HG03342 (cell line): ENCODE results near the gene UAP1L1.
"Not testable (repeated sequence)": the region's sequence is repeated elsewhere in the genome, so short reads cannot be mapped to it uniquely, and the experiment has no call there.

Source experiments
- ATAC-seq: cut with Tn5 transposase; IDR thresholded peaks from one replicate; pipeline ENCODE4 v1.9.1; 2021; ENCODE audit warnings: mild to moderate bottlenecking, moderate library complexity; ENCODE audit not compliant: unreplicated experiment

The UAP1L1 gene, protein sequence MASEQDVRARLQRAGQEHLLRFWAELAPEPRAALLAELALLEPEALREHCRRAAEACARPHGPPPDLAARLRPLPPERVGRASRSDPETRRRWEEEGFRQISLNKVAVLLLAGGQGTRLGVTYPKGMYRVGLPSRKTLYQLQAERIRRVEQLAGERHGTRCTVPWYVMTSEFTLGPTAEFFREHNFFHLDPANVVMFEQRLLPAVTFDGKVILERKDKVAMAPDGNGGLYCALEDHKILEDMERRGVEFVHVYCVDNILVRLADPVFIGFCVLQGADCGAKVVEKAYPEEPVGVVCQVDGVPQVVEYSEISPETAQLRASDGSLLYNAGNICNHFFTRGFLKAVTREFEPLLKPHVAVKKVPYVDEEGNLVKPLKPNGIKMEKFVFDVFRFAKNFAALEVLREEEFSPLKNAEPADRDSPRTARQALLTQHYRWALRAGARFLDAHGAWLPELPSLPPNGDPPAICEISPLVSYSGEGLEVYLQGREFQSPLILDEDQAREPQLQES

DNA sequence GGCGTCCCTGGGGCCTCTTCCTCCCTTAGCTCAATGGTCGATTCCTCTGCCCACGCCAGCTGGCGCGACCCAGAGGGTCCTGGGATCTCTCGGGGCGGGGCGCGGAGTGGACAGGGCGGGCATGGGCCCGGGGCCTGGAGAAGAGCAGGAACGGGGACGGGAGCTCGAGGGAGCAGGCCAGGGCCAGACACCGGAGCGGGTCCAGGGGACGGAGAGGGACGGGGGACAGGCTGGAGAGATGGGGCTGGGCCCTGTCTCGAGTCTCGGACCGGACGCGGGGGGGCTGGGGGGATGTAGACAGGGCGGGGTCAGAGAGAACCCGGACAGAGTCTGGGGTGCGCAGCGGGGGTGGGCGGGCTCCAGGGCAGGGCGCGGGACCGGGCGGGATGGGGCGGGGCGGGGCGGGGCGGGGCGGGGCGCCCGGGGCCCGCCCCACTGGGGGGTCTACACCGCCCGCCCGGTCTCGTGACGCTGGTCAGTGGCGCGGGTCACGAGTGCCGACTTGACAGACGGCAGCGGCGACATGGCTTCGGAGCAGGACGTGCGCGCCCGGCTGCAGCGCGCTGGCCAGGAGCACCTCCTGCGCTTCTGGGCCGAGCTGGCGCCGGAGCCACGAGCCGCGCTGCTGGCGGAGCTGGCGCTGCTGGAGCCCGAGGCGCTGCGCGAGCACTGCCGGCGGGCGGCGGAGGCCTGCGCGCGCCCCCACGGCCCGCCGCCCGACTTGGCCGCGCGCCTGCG lies at the start of gene UAP1L1:
TSS of gene UAP1L1 (plus strand) at position 508 of the 738 bp plus-strand sequence. CDS start at position 524, 16 bp downstream.
- ATAC-seq: peak; percentile 45

DNA sequence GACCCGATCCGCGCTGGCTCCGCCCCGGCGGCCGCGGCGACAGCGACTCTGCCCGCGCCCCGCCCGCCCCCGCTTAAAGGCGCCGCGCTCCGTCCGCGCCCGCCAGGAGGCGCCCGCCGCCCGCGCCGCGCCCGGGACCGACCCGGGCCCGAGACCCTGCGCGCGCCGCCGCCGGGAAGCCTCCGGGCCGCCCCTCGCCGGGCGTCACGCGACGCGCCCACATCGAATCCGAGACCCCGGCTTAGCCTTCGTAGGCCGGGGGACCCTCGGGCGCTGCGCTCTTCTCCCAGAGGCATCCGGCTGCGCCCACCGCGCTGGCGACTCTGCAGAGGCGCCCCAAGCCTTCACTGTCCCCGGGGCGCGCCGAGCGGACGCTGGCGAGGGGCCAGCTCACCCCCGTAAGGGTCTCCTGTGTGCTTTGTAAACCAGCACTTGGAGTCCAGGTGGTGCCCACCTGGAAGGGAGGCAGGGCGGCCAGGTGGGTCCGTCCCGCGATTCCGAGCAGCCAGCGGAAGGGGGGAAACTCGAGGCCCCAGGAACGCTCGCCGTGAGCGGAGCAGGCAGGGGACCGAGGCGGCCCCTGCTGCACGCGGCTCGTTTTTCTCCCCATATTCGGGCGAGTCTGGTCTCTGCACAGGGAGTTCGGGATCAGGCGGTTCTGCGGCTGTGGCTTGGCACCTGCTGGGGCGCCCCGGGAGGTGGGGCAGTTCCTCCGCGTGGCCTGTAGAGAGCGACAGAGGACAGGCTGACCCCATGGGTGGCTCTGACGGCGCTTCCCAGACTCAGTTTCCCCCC lies 48.9 kb upstream of the UAP1L1 start:
- ATAC-seq: peak; percentile 48

DNA sequence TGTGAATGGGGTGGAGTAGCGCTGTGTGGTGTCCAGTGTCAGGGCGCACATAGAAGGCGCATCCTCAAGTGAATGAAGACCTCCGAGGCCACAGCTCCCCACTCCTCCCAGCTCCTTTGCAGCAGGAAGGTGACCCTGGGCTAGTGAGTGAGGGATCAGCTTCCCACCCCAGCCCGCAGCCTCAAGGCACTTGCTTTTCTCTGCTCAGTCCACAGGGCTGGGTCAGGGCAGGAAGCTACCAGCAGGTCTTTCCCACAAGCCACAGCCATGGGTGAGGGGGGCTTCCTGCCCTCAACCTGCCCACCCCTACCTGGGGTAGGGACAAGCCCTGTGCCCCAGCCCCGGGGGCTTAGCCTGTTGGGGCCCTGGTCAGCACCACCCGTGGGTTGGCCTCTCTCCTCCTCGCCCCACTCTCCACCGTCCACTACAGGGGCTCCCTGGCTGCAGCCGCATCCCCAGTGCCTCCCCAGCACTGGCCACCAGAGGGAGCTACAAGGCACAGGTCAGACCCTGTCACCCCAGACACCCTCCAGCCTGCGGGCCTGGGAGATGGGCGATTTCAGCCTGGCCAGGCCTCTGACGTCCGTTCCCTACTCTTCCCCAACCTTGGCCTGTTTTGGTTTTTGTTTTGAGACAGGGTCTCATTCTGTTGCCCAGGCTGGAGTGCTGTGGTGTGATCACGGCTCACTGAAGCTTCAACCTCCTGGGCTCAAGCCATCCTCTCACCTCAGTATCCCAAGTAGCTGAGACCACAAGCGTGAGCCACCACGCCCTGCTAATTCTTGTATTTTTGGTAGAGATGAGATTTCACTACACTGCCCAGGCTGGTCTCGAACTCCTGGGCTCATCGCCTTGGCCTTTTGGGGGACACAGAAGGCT lies 48.0 kb upstream of the UAP1L1 start:
- ATAC-seq: no peak

DNA sequence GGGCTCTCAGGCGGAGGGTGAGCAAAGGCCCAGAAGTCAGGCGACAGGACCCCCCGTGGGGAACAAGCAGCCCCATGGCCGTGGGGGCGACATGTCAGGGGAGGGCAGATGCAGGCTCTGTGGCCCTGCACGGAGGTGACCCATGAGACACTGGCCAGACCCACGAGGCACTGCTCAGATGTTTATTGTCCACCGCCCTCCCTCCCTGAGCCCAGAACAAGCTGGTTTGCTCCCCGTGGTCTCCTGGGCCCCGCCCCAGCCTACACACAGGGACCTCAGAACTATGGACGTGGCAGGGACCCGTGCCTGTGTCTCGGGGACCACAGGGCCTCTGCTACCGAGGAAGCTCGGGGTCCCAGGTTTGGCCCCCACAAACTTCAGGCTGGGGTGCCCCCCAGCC lies 47.3 kb upstream of the UAP1L1 start:
- no peak for ATAC-seq

DNA sequence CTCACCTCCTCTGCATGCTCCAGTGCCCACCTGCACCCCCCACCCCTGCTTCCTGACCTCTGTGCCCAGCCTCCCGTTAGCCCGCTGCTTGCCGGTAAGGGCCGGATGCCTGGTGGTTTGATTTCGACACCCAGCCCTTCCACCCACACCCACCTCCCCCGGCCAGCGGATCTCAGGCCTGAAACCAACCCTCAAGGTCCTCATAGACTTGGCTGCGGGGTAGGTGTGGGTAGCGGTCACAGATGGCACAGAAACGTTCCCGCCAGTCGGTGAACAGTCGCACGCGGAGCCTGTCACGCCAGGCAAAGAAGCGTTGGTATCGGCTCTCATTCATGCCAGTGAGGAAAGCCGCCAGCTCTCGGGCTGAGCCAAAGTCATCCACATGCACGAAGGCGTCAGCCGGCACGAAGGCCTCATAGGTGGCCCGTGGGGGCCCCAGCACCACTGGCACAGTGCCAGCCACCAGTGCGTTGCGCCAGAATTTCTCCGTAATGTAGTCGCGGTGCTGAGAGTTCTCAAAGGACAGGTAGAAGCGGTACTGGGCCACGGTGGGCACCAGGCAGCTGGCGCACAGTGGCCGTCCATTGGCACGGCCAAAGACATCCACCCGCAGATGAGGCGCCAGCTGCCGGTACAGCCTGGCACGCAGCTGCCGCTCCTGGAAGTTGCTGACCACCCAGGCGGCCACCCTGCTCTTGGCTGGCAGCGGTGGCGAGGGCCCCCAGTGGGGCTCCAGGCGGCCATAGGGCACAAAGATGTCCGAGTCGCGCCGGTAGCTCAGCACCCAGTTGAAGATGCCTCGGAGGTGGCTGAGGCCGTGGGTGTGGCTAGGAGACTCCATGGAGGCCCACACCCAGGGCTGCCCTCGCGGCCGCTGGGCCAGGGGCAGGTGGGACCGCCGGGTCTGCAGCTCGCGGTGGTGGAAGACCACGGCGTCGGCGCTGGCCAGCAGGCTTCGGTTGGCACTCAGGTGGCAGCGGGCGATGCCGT lies 46.5 kb upstream of the UAP1L1 start:
- ATAC-seq: no peak

DNA sequence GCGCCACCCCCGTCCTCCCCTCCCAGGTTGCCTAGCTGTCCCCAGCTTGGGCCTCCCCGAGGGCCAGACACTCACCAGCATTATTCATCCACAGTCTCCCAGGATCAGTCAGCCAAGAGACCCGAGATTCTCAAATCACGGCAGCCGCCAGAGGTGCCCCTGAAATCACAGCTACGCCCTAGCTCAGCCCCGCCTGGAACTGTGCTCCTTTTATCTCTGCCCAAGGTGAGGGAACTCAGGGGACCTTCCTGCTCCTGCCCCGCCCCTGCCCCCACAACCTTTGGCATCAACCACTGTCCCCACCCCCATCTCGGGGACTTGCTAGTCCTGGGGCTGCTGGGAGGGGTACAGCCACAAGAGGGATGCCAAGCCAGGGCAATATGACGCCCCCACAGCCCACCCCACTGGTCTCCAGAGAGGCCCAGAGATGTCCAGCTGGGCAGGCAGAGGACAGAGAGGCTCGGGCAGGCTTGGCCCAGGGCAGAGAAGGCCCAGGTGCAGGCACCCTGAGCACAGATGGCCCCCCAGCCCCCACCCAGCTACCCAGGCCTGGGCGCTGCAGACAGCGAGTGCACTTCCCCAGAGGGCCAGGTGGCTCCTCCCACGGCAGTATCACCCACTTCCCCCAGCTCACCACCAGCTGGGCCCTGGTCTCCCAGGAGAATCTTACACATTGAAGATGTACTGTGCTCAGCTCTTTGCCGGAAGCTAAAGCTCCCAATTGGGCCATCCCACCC lies 45.2 kb upstream of the UAP1L1 start, which contains the start of gene FUT7:
TSS of gene FUT7 (minus strand) at position 185 of the 737 bp plus-strand sequence. CDS start at position 88, 97 bp downstream.
- ATAC-seq: no peak

DNA sequence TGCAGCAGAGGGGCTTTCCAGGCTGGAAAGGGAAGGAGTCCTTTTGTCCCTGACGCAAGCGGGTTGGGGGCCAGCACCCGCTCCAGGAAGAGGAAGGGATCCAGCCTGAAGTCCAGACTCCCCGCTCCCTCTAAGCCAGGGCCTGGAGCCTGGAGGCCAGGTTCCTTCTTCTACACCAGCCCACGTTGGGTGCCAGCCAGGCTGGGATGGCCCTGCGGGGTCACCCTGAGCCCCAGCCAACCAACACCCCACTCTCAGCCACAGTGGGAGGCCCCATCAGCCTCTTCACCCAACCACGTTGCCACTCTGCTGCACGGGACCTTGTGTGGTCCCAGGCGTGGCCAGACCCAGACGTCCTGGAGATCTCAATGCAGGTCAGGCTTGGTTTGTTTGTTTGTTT lies 44.5 kb upstream of the UAP1L1 start:
- no peak for ATAC-seq

DNA sequence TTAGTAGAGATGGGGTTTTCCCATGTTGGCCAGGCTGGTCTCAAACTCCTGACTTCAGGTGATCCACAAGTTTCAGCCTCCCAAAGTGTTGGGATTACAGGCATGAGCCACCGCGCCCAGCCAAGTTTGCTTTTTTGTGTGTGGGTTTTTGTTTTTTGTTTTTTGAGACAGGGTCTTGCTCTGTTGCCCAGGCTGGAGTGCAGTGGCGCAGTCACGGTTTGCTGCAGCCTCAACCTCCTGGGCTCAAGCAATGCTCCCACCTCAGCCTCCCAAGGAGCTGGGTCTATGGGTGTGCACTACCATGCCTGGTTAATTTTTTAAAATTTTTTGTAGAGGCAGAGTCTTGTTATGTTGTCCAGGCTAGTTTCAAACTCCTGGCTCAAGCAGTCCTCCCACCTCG lies 43.8 kb upstream of the UAP1L1 start:
- not testable (repeated sequence) for ATAC-seq

DNA sequence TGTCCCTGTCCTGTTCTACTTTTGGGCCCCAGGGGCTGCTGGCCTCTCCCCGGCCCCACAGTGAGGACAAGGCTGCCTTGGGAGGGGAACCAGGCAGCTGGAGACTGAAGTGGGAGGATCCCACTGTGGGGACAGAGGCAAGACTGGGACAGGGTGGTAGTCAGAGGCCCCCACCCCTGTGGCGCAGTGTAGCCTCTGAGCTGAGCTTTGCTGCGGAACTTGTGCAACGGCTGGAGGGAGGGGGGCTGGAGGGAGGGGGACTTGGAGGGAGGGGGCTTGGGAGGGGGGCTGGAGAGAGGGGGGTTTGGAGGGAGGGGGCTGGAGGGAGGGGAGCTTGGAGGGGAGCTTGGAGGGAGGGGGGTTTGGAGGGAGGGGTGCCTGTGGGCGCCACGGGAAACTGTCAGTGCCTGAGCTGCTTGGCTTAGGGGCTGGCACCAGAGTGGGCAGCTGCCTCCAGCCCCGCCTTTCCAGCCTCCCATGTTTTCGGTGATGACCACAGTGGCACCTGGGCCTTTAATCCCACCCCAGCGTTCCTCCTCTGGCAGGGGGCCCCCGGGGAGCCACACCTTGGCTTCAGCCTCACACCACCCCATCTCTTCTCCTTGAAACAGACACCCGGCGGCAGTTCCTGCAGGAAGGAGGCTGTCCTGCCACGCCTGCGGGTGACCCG lies 43.1 kb upstream of the UAP1L1 start:
- no peak for ATAC-seq

DNA sequence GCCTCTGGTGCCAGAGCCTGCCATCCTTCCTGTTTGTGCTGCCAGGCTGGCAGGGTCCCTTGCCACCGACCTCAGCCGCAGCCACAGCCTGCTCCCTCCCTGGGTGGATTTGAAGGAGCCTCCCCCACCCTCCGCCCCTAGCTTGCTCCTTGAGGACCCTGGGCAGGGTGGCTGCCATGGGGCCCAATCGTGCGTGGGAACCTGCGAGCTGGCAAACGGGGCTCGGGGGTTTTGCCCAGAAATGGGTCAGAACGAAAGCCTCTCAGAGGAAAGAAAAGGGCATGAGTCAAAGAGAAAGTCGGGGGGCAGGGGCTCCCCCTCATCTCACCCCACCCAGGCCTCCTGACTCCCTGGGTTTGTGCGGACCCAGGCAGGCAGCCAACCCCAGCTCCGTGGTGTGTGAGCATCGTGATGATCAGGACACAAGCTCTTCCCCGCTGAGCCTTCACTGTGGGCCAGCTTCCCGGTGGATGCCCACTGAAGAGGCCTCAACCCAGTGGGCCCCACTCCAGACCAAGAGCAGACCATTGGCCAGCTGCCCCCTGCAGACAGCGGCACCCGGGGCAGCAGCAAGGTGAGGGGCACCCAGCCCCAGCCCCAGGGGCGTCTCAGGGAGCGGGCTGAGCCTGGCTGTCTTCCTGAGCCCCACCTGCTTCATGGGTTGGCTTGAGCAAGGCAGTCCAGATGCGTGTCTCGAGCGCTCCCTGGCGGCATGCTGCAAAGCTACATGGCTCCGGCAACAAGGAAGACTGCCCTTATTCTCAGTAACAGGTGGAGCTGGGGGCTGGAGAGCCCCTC lies 42.4 kb upstream of the UAP1L1 start:
- no peak for ATAC-seq

DNA sequence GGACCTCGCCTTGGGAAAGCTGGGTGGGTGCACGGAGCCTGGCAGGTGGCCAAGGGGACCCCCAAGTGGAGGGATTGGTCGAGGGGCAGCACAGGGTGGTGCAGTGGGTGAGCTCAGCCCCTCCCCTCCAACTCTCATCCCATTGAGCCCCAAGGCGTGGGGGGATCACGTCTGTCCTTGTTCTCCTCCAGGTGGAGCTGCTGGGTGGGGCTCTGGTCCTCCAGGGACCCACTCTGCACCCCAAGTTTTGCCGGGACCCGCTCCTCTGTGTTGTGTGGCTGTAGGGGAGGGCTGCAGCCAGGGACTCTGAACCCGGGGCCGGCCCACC lies 41.8 kb upstream of the UAP1L1 start:
- ATAC-seq: no peak

DNA sequence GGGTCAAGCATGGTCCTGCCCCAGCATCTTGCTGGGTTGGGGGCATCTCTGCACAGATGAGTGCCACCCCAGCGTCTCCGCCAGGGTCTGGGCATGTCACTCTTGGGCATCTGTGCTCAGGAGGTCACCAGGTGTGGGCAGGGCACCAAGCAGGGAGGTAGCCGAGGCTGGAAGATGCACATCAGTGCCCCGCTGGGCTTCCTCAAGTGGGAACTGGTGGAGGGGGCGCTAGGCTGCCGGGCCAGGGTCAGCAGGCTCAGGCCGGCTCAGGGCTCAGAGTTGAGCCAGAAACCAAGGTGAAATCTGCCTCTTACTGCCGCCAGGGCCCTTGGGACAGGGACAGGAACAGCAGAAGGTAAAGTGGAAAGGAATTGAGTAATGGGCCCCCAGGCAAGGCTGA lies 41.4 kb upstream of the UAP1L1 start:
- no peak for ATAC-seq

DNA sequence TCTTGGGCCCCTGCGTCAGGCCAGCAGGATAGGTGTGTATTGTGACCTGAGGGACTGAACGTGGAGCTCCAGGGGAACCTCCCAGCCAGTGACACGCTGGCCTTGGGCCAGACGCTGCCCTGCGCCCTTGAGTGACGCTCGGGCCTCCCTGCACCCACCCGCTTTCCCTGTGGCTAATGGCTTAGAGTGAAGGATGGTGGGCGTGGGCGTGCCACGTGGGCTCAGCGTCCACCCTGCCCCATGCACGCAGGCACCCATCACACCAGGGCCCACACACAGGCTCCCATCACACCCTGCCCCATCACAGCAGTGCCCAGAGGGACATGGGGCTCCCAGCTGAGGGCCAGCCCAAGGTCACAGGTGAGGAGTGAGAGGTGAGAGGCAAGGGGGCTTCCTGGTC lies 40.3 kb upstream of the UAP1L1 start:
- no peak for ATAC-seq

DNA sequence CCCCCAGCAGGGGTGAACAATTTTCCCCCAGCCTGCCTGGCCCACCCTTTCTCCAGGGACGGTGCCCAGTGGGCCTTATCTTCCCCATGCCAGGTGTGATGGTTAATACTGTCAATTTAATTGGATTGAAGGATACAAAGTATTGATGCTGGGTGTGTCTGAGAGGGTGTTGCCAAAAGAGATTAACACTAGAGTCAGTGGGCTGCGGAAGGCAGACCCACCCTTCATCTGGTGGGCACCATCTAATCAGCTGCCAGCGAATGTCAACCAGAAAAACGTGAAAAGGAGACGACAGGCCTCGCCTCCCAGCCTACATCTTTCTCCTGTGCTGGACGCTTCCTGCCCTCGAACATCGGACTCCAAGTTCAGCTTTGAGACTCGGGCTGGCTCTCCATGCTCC lies 39.8 kb upstream of the UAP1L1 start:
- no peak for ATAC-seq

DNA sequence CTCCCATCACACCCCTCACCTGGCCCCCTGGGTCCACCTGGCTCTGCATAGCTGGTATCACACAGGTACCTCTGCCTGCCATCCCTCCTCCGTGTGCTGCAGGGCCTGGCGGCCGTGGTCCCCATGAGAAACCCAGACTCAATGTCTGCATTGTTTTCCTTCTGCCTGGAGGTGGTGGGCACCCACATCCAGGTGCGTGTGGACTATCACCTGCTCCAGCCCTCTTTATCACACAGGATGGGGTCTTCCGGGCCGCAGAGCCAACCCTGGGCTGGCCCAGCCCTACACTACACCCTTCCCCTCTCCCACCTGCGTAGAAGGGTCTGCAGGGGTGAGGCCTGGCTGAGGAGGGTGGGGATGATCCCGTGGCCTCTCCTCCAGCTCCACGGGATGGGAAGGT lies 38.4 kb upstream of the UAP1L1 start:
- ATAC-seq: no peak

DNA sequence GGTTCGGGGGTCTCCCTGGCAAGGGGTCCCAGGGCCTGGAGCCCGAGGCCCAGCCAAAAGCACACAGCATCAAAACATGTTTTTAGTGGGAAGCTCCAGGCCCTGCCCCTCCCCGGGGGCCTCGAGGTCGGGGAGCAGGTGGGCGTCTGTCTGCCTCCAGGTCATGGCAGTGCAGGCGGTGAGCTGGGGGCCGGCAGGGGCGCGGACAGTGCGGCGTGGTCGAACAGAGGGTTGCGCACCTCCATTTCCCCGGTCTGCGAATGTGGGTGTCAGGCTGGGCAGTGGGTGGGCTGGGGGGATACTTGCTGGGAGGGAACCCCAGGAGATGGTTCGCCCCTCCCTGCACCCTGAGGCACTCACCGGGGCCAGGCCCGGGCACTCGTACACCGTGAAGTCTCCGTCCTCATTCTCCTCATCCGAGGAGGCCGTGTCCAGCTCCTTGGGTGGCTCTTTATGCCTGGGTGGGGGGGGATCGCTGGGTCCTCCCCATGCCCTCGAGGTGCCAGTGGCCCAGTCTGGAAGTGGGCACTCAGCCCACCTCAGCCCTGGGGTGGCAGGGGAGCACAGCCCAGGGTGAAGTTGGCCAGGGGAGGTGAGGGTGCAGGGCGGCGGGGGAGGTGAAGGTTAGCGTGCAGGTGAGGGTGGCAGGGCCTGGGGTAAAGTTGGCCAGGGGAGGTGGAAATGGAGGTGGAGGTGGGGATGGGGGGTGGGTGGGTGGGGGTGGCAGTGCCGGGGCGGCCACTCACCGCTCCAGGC lies 37.5 kb upstream of the UAP1L1 start:
- ATAC-seq: no peak
